H1 (cell line): ENCODE measurements around the gene LORICRIN.

Experiments used
- CTCF ChIP-seq, 3 experiments: IDR thresholded peaks; 1 replicate in 2 of 3; 2 replicates in 1 of 3; pipeline versions ENCODE4 v1.5.1 to v1.6.1; 2011; ENCODE audit warnings: low read length in 3 of 3, mild to moderate bottlenecking in 3 of 3, inconsistent platforms in 2 of 3, low read depth in 1 of 3, moderate library complexity in 1 of 3; ENCODE audit not compliant: insufficient read depth in 1 of 3; ENCODE audit errors: control extremely low read depth in 1 of 3
- EGR1 ChIP-seq: IDR thresholded peaks from 2 replicates; pipeline ENCODE4 v1.6.1; 2011; ENCODE audit warnings: low read depth, low read length, borderline replicate concordance
- KDM5A ChIP-seq: fragments of 200-600 bp; IDR thresholded peaks from 2 replicates; pipeline ENCODE4 v1.7.1; 2012; ENCODE audit warnings: mild to moderate bottlenecking, low read length, inconsistent platforms, mixed read lengths
- MAX ChIP-seq: IDR thresholded peaks from 2 replicates; pipeline ENCODE4 v1.6.1; 2012; ENCODE audit warnings: inconsistent platforms
- RAD21 ChIP-seq, 2 experiments: IDR thresholded peaks in 1 of 2; conservative IDR thresholded peaks in 1 of 2; 2 replicates each; pipeline ENCODE4 v1.6.1; 2011; ENCODE audit warnings: low read depth in 2 of 2, low read length in 2 of 2, improper control_type of control experiment in 1 of 2, inconsistent platforms in 1 of 2, mild to moderate bottlenecking in 1 of 2, moderate library complexity in 1 of 2
- TCF12 ChIP-seq: IDR thresholded peaks from 2 replicates; pipeline ENCODE4 v1.6.1; 2011; ENCODE audit warnings: low read depth, mild to moderate bottlenecking, low read length

- no peak for TF ChIP-seq RAD21 (IDR thresholded peaks at IDR 0.05 in 1 of 2, conservative IDR thresholded peaks at IDR 0.05 in 1 of 2; ENCODE audit: low read depth in 2 of 2, low read length in 2 of 2)
- TF ChIP-seq CTCF (IDR thresholded peaks at IDR 0.05; ENCODE audit: control extremely low read depth in 1 of 3, insufficient read depth in 1 of 3, low read depth in 1 of 3, low read length in 3 of 3), result no peak
- no peak for TF ChIP-seq MAX
- TF ChIP-seq KDM5A, result no peak
- no peak for TF ChIP-seq TCF12
- TF ChIP-seq EGR1, result no peak
Measured at GRCh38 chr1:153305682-153306081, 46.2 kb downstream of the LORICRIN start.
